ENCODE measurements around the gene UGT2A1.
"Not testable (repeated sequence)": the region's sequence is repeated elsewhere in the genome, so short reads cannot be mapped to it uniquely, and the experiment has no call there.

Gene UGT2A1

DNA sequence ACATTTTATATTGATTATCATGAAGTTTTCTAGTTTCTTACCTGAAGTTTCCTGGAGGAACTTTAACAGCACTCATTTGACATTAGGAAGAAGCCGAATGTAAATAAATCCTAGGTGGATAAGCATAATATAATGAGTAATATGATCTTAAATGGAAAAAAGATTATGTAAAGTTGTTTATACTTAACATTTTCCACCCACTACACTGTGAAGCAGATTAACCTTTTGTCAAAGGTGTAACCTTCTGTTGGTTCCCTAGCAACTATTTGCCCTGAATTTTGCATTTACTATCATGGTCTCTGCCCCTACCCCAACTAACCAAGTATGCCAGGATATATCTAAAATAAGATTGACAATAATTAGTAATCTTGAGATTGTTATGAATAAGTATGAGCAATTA, at the start of gene UGT2A1:
Gene UGT2A1 (minus strand): TSS at position 101 of the 400 bp plus-strand sequence. CDS start 5,603 bp downstream, outside the sequence.
- DNase-seq (ENCODE audit: low spot score): no peak

- no peak for DNase-seq (ENCODE audit: low spot score)
Observed at GRCh38 chr4:69702201-69702600, 49.2 kb upstream of the UGT2A1 start.

DNA sequence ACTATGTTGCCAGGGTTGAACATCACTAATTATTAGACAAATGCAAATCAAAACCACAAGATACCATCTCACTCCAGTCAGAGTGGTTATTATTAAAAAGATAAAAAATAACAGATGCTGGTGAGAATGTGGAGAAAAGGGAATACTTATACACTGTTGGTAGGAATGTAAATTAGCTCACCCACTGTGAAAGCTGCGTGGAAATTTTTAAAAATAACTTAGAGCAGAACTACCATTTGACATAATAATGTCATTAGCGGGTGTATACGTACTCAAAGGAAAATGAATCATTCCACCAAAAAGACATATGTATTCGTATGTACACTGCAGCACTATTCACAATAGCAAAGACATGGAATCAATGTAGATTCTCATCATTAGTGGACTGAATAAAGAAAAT, 48.6 kb upstream of the UGT2A1 start:
- no peak for DNase-seq (ENCODE audit: low spot score)

GRCh38 chr4:69697536-69698242, 44.6 kb upstream of the UGT2A1 start:
- DNase-seq (ENCODE audit: low spot score): no peak

DNA sequence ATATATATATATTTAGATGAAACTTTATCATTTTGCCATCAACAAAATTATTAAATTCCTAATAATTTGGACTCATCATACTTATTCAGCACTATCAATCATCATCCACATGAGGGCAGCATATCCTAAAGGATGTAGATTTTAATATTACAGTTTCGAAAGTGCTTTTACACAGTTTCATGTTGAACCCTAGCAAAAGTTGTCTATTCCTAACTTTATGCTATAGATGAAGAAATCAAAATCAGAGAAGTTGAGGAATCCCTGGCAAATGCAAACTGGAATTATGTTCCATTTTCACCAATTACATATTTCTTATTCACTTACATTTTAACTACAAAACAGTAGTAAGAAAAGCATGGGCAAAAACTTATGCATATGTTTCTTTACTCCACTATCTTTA, 36.6 kb upstream of the UGT2A1 start:
- peak; percentile 31 for DNase-seq (ENCODE audit: low spot score)

- DNase-seq (ENCODE audit: low spot score): no peak
Observed at GRCh38 chr4:69684804-69685203, 31.8 kb upstream of the UGT2A1 start.

GRCh38 chr4:69668680-69669079, 15.6 kb upstream of the UGT2A1 start:
- DNase-seq (ENCODE audit: low spot score): no peak

- DNase-seq (ENCODE audit: low spot score): not testable (repeated sequence)
Observed at GRCh38 chr4:69664009-69664408, 11.0 kb upstream of the UGT2A1 start.

- not testable (repeated sequence) for DNase-seq (ENCODE audit: low spot score)
Observed at GRCh38 chr4:69661130-69661803, 8.2 kb upstream of the UGT2A1 start.

DNA sequence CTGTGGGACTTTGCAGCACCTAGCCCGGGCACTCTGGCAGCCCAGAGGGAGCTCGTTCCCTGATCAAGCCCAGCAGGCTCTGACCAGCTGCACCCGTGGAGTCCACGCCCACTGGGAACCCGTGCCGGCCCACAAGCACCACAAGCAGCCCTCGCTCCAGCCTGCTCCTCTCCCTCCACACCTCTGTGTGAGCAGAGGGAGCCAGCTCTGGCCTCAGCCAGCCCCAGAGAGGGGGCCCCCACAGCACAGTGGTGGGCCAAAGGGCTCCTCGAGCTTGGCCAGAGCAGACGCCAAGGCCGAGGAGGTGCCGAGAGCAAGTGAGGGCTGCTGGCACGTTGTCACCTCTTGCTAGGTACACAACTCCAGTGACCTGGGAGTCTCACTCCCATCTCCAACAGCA, 5.1 kb upstream of the UGT2A1 start:
- DNase-seq (ENCODE audit: low spot score): no peak

DNA sequence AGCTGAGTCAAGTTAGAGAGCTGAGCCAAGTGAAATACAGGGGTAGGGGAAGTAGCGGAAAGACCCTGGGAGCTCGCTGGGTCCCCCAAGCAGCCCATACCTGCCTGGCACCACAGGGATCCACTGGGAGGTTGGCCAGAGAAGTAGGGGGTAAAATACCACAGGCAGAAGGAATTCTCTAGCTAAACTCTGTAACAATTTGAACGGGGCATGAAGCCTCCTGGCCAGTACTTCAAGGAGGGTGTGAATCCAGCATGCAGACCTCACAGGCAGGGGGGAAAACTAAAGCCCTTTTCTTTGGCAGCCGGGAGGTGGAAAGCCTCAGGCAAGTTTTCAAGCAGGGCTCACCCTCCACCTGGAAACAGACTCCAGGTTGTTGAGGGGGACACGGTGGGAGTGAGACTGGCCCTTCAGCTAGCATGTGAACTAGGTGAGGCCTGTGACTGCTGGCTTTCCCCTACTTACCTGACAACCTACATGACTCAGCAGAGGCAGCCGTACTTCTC, 3.7 kb upstream of the UGT2A1 start:
- DNase-seq (ENCODE audit: low spot score): no peak

- DNase-seq (ENCODE audit: low spot score): no peak
Observed at GRCh38 chr4:69650872-69651271, 2.2 kb downstream of the UGT2A1 start.

GRCh38 chr4:69649629-69650028, 3.4 kb downstream of the UGT2A1 start:
- no peak for DNase-seq (ENCODE audit: low spot score)

DNA sequence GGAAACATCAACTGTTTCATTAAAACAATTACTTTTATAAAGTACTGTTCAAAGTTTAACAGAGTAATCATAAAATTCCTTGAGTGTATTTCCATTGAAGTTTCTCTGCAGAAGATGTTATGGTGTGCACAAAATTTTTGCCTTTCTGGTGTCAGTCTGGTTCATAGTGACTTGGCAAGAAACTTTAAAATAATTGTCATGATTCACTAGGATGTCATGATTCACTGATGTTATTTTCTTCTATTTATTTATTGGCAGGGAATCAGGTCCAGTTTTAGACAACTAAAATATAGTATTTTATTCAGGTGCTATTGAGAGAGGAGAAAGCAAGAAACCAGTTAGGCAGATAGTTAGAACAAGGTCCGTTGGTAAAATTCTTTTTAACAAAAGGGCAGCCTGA, 3.8 kb downstream of the UGT2A1 start:
- DNase-seq (ENCODE audit: low spot score): no peak

DNA sequence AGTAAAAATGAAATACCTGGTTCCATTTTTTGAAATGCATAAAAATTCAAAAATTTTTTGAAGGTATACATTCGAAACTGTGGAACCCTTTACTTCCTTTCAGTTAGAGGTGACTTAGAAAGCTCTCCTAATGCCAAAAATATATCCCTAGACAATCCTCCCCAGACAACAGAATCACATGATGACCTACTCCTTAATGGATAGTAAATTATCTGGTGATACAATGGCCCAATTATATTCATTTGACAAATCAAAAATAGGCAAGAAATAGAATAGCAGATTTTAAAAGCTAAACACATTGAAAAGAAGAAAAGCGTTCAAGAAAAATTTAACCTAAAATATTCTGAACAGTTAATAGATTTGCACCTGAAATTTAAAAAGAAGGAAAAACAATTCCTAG, 10.1 kb downstream of the UGT2A1 start:
- peak; percentile 7 for DNase-seq (ENCODE audit: low spot score)

DNA sequence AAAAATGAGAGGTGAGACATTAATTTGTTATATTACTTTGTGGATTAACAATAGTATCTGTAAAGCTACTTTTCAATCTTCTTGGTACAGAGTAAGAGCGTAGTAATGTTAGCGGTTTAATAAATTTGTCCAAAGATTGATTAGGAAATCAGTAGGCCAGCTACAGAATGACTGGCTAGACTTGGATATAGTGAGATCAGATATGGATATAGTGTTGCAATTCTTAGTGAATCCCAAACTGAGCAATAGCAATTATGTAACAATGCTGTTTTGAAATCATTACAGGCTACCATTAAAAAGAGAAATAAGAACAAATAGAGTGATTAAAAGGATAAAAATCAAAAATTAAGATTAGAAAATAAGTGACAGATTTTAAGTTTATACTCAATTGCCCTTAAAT, 12.8 kb downstream of the UGT2A1 start:
- no peak for DNase-seq (ENCODE audit: low spot score)

GRCh38 chr4:69639542-69639941, 13.5 kb downstream of the UGT2A1 start, which contains the start of gene UGT2A2:
Gene UGT2A2, minus strand, starts transcription at chr4:69639642. Its CDS starts 2 bp downstream, at chr4:69639640.
- DNase-seq (ENCODE audit: low spot score): no peak

DNA sequence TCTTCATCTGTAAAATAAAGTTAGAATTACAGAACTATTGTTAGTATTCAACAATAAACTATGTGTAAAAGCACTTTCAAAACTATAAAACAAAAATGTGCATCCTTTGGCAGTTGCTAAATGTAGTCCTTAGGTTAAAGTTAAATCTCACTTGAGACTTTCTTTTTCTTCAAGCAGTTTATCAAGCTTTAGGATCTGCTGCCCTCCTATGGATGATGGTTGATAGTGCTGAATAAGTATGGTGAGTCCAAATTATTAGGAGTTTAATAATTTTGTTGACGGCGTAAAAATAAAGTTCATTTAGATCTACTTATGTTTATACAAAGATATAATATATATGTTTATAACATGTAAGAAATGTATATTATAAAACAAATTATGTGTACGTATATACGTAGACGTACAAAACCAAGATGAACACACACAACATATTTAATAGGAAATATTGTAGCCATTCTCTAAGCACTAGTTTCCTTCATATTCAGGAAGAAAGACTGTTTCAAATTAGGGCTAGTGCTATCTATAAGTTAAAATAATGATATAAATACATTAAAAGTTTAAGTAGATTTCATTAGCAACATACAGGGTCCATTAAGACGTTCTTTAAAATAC, 35.9 kb downstream of the UGT2A1 start:
- peak; percentile 56 for DNase-seq (ENCODE audit: low spot score)

GRCh38 chr4:69610484-69610883, 42.6 kb downstream of the UGT2A1 start:
- no peak for DNase-seq (ENCODE audit: low spot score)

GRCh38 chr4:69601065-69601464, 52.0 kb downstream of the UGT2A1 start:
- DNase-seq (ENCODE audit: low spot score): no peak

DNA sequence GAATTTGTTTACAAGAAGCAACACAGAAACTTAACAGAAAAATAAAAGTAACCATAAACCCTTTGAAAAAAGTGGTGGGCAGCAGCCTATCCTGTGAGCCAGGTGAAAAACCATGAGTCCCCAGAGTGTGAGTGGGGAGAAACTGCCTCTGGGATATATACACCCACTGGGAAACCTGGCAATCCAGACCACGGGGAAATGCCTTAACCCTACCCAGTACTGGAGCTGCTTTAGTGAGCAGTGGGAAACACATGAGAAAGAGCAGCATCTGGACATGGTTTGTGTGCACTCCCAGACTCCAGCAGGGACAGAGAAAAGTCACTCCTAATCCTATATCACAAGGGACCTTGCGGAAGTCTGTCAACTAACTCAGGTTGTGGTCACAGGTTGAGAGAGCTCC, 53.0 kb downstream of the UGT2A1 start:
- DNase-seq (ENCODE audit: low spot score): no peak

DNA sequence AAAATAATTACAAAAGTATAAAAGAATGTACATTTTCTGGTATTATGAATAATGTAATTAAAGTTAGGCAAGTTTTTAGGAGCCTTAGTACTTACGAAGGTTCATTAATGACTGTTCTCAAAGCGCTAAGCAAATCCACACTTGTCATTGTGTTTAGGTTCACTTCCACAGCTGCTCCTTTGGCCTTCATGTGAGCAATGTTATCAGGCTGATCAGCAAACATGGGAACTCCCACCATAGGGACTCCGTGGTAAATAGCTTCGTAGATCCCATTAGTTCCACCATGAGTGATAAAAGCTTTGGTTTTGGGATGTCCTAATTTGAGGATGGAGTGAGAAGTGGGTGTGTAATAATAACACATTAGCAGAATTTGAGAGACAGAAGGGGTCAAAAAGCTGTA, 58.7 kb downstream of the UGT2A1 start:
- no peak for DNase-seq (ENCODE audit: low spot score)

DNA sequence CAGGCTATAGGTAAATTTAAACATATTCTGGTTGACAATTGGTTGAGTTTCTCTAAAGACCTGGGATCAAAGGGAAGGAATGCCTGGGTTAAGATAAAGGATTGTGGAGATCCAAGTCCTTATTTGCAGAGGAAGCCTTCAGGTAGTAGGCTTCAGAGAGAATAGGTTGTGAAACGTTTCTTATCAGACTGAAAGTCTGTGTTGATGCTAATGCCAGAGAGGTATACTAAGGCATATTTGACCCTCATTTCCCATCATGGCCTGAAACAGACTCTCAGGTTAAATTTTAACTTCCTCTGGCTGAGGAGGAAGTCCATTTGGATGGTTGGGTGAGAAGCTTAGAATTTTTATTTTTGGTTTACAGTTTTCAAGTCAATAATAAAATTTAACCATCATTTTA, 61.7 kb downstream of the UGT2A1 start:
- no peak for DNase-seq (ENCODE audit: low spot score)

Measured in COLO829 (cell line).